H9 (cell line): Measurements from ENCODE around the gene MRPL57. TPM values are rescaled to one million over a fixed set of nuclear protein-coding genes. Genes with fewer than 3 reads are reported as not detected.
"Not testable (repeated sequence)": the region's sequence is repeated elsewhere in the genome, so short reads cannot be mapped to it uniquely, and the experiment has no call there.

Source experiments
- DNase-seq: peaks from one replicate; pipeline ENCODE4 v3.0.0-alpha.2; 2017
- H2AFZ ChIP-seq: one replicate; pipeline ENCODE4 v1.6.1; 2013; ENCODE audit warnings: mild to moderate bottlenecking, low read length, control low read depth, moderate library complexity
- H2AK5ac ChIP-seq: 2 replicates; pipeline ENCODE4 v1.6.1; 2013; ENCODE audit warnings: low read length, control low read depth, mixed read lengths; ENCODE audit not compliant: insufficient read length
- H2BK120ac ChIP-seq: one replicate; pipeline ENCODE4 v1.6.1; 2013; ENCODE audit warnings: low read depth, mild to moderate bottlenecking, low read length, control low read depth, inconsistent platforms; ENCODE audit not compliant: poor library complexity, severe bottlenecking
- H2BK12ac ChIP-seq: 2 replicates; pipeline ENCODE4 v1.6.1; 2013; ENCODE audit warnings: low read length, control low read depth, mixed read lengths, low read depth; ENCODE audit not compliant: insufficient read length
- H2BK15ac ChIP-seq: 2 replicates; pipeline ENCODE4 v1.6.1; 2013; ENCODE audit warnings: low read depth, low read length, control low read depth
- H2BK20ac ChIP-seq: one replicate; pipeline ENCODE4 v1.6.1; 2013; ENCODE audit warnings: low read depth, mild to moderate bottlenecking, low read length, control low read depth, inconsistent platforms; ENCODE audit not compliant: poor library complexity, severe bottlenecking
- H2BK5ac ChIP-seq: 2 replicates; pipeline ENCODE4 v1.6.1; 2013; ENCODE audit warnings: low read length, control low read depth, mixed read lengths; ENCODE audit not compliant: insufficient read length
- H3K14ac ChIP-seq: 2 replicates; pipeline ENCODE4 v1.6.1; 2013; ENCODE audit warnings: low read length, control low read depth; ENCODE audit not compliant: insufficient read depth
- H3K18ac ChIP-seq: 2 replicates; pipeline ENCODE4 v1.6.1; 2013; ENCODE audit warnings: low read depth, mild to moderate bottlenecking, mixed read lengths, low read length, control low read depth; ENCODE audit not compliant: insufficient read length
- H3K23ac ChIP-seq: 2 replicates; pipeline ENCODE4 v1.6.1; 2013; ENCODE audit warnings: low read length, control low read depth, mixed read lengths, low read depth; ENCODE audit not compliant: insufficient read length
- H3K23me2 ChIP-seq: 2 replicates; pipeline ENCODE4 v1.6.1; 2013; ENCODE audit warnings: low read depth, mild to moderate bottlenecking, mixed read lengths, low read length, control low read depth; ENCODE audit not compliant: insufficient read length, poor library complexity, severe bottlenecking
- H3K27ac ChIP-seq: 2 replicates; pipeline ENCODE4 v1.5.1; 2013; ENCODE audit warnings: low read length, control low read depth, mixed read lengths, low read depth; ENCODE audit not compliant: insufficient read length
- H3K27me3 ChIP-seq: 2 replicates; pipeline ENCODE4 v1.6.1; 2013; ENCODE audit warnings: low read length, control low read depth, inconsistent platforms; ENCODE audit not compliant: insufficient read depth
- H3K4ac ChIP-seq: 2 replicates; pipeline ENCODE4 v1.6.1; 2013; ENCODE audit warnings: low read depth, mild to moderate bottlenecking, control low read depth, inconsistent platforms, low read length, moderate library complexity
- H3K4me1 ChIP-seq: 2 replicates; pipeline ENCODE4 v1.6.1; 2013; ENCODE audit warnings: low read length, control low read depth, inconsistent platforms; ENCODE audit not compliant: insufficient read depth
- H3K4me2 ChIP-seq: 2 replicates; pipeline ENCODE4 v1.6.1; 2013; ENCODE audit warnings: low read length, control low read depth, mixed read lengths; ENCODE audit not compliant: insufficient read length, insufficient read depth
- H3K56ac ChIP-seq: 2 replicates; pipeline ENCODE4 v1.6.1; 2013; ENCODE audit warnings: low read depth, mild to moderate bottlenecking, mixed read lengths, low read length, control low read depth; ENCODE audit not compliant: insufficient read length
- H3K79me1 ChIP-seq: 2 replicates; pipeline ENCODE4 v1.6.1; 2013; ENCODE audit warnings: low read depth, mild to moderate bottlenecking, moderate library complexity, low read length, control low read depth, inconsistent platforms; ENCODE audit not compliant: insufficient read depth, poor library complexity, severe bottlenecking
- H3K79me2 ChIP-seq: 2 replicates; pipeline ENCODE4 v1.6.1; 2013; ENCODE audit warnings: low read length, control low read depth, inconsistent platforms; ENCODE audit not compliant: insufficient read depth
- H3K9ac ChIP-seq: 2 replicates; pipeline ENCODE4 v1.6.1; 2013; ENCODE audit warnings: low read length, control low read depth, mixed read lengths; ENCODE audit not compliant: insufficient read length; ENCODE audit errors: extremely low read depth
- H3K9me3 ChIP-seq: one replicate; pipeline ENCODE4 v1.6.1; 2013; ENCODE audit warnings: low read depth, low read length, inconsistent platforms; ENCODE audit not compliant: control insufficient read depth
- H3T11ph ChIP-seq: one replicate; pipeline ENCODE4 v1.6.1; 2013; ENCODE audit warnings: mild to moderate bottlenecking, low read length, control low read depth, inconsistent platforms
- H4K20me1 ChIP-seq: one replicate; pipeline ENCODE4 v1.6.1; 2013; ENCODE audit not compliant: control insufficient read depth, insufficient read length, insufficient read depth
- H4K5ac ChIP-seq: 2 replicates; pipeline ENCODE4 v1.6.1; 2013; ENCODE audit warnings: low read depth, mild to moderate bottlenecking, mixed read lengths, low read length, control low read depth; ENCODE audit not compliant: insufficient read length
- H4K8ac ChIP-seq: replicated peaks from 2 replicates; pipeline ENCODE4 v1.6.1; 2013; ENCODE audit warnings: low read length, control low read depth, mixed read lengths, low read depth; ENCODE audit not compliant: insufficient read length
- H4K91ac ChIP-seq: 2 replicates; pipeline ENCODE4 v1.6.1; 2013; ENCODE audit warnings: low read depth, mild to moderate bottlenecking, moderate library complexity, mixed read lengths, low read length, control low read depth; ENCODE audit not compliant: insufficient read length
- H3K27ac Mint-ChIP-seq, 3 experiments: 2 replicates in 2 of 3; 3 replicates in 1 of 3; pipeline ENCODE4 v1.8.0; 2020 to 2021; ENCODE audit warnings: mixed read lengths in 3 of 3, mild to moderate bottlenecking in 1 of 3, moderate library complexity in 1 of 3
- H3K27me3 Mint-ChIP-seq: 2 replicates; pipeline ENCODE4 v1.8.0; 2021; ENCODE audit warnings: low read depth, mild to moderate bottlenecking, moderate library complexity, mixed read lengths
- H3K36me3 Mint-ChIP-seq, 3 experiments: 2 replicates in 2 of 3; 3 replicates in 1 of 3; pipeline ENCODE4 v1.8.0; 2020 to 2021; ENCODE audit warnings: low read depth in 3 of 3, mixed read lengths in 3 of 3; ENCODE audit not compliant: insufficient read depth in 1 of 3
- H3K4me1 Mint-ChIP-seq, 2 experiments: 2 replicates each; pipeline ENCODE4 v1.8.0; 2020; ENCODE audit warnings: mixed read lengths in 2 of 2
- H3K4me3 Mint-ChIP-seq, 2 experiments: 2 replicates in 1 of 2; 3 replicates in 1 of 2; pipeline ENCODE4 v1.8.0; 2020 to 2021; ENCODE audit warnings: mild to moderate bottlenecking in 2 of 2, mixed read lengths in 2 of 2, moderate library complexity in 1 of 2
- H3K9me3 Mint-ChIP-seq, 2 experiments: 2 replicates in 1 of 2; 3 replicates in 1 of 2; pipeline ENCODE4 v1.8.0; 2020; ENCODE audit warnings: mild to moderate bottlenecking in 2 of 2, mixed read lengths in 2 of 2, moderate library complexity in 1 of 2
- WGBS: extraction: QIAGEN DNeasy Blood & Tissue Kit; methylation state at CpG from one replicate; pipeline ENCODE4 v1.1.7; 2013; ENCODE audit warnings: missing lambda C conversion rate, low lambda C conversion rate, mixed read lengths; ENCODE audit not compliant: insufficient read length; ENCODE audit errors: extremely low coverage; 5-methylcytosine and 5-hydroxymethylcytosine counted together
- total RNA-seq: library from RNA; stranded (reverse); gene quantifications from 2 replicates; pipeline ENCODE4 v1.2.1, GENCODE V29; 2021

The MRPL57 gene
- total RNA-seq, 1 experiment from 2014 or later = 33.2 TPM

DNA sequence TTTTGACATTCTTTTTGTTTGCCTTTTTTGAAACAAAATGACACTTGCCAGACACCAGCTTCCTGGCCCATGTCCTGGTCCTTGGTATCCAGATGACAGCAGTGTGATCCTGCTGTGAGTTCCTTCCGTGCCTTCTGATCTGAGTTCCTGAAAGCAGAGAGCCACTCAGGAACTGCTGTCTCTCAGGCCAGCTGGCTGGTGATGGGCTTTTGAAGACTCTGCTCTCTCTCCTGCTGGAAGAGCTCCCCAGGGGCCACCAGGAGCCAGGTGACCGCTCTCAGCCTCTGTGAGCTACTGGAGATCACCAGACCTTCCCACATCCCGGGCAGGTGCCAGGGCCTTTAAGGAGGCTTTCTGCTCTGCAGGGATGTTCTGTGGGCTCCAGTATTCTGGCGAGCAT, 21.9 kb downstream of the MRPL57 start:
- WGBS = no CpG with 5 or more reads among the region's 4 CpGs
- H3K27ac Mint-ChIP-seq, H3K4ac ChIP-seq, H3K27me3 Mint-ChIP-seq, H4K5ac ChIP-seq, DNase-seq, H2AFZ ChIP-seq, H3K4me1 Mint-ChIP-seq, H3K27me3 ChIP-seq, H2BK15ac ChIP-seq, H4K20me1 ChIP-seq, H3K14ac ChIP-seq, H3K4me3 Mint-ChIP-seq, H2BK20ac ChIP-seq, H2BK120ac ChIP-seq, H3K4me2 ChIP-seq, H3K27ac ChIP-seq, H2AK5ac ChIP-seq, H3K9ac ChIP-seq, H3K79me1 ChIP-seq, H3K79me2 ChIP-seq, H4K91ac ChIP-seq, H2BK12ac ChIP-seq, H3K56ac ChIP-seq, H3K18ac ChIP-seq, H4K8ac ChIP-seq, H2BK5ac ChIP-seq, H3K4me1 ChIP-seq, H3K23me2 ChIP-seq, H3K23ac ChIP-seq, H3T11ph ChIP-seq: not testable (repeated sequence)
- H3K9me3 ChIP-seq = peaks cover 20% of the 10 kb centered on the region
- Mint-ChIP-seq H3K9me3 (peaks cover 39 to 40% of the 10 kb centered on the region in 2 experiments), H3K36me3 (peaks cover 17 to 32% (median 22%) of the 10 kb centered on the region in 3 experiments)

GRCh38 chr13:21201456-21202190, 25.2 kb downstream of the MRPL57 start:
- H3K23ac ChIP-seq, H3T11ph ChIP-seq, H3K56ac ChIP-seq, H2AK5ac ChIP-seq, H3K27me3 Mint-ChIP-seq, H3K4me3 Mint-ChIP-seq, H3K27me3 ChIP-seq, H2BK12ac ChIP-seq, H2AFZ ChIP-seq, H3K4me1 ChIP-seq, H3K4ac ChIP-seq, H2BK120ac ChIP-seq, H3K4me1 Mint-ChIP-seq, H3K27ac Mint-ChIP-seq, H3K9ac ChIP-seq, H4K91ac ChIP-seq, H3K23me2 ChIP-seq, H4K8ac ChIP-seq, H2BK5ac ChIP-seq, DNase-seq, H3K18ac ChIP-seq, H4K5ac ChIP-seq, H3K79me1 ChIP-seq, H4K20me1 ChIP-seq, H2BK15ac ChIP-seq, H3K79me2 ChIP-seq, H3K14ac ChIP-seq, H3K27ac ChIP-seq, H2BK20ac ChIP-seq, H3K4me2 ChIP-seq: not testable (repeated sequence)
- peaks cover 20% of the 10 kb centered on the region for H3K9me3 ChIP-seq
- H3K9me3 Mint-ChIP-seq = peaks cover 54 to 56% of the 10 kb centered on the region in 2 experiments
- peaks cover 17 to 32% (median 22%) of the 10 kb centered on the region in 3 experiments for H3K36me3 Mint-ChIP-seq
